ENCODE measurements around the gene YY1. TPM values are rescaled to one million over a fixed set of nuclear protein-coding genes. Genes with fewer than 3 reads are reported as not detected.

The YY1 gene
- total RNA-seq, 1 experiment from 2014 or later = 97.0 TPM

DNA sequence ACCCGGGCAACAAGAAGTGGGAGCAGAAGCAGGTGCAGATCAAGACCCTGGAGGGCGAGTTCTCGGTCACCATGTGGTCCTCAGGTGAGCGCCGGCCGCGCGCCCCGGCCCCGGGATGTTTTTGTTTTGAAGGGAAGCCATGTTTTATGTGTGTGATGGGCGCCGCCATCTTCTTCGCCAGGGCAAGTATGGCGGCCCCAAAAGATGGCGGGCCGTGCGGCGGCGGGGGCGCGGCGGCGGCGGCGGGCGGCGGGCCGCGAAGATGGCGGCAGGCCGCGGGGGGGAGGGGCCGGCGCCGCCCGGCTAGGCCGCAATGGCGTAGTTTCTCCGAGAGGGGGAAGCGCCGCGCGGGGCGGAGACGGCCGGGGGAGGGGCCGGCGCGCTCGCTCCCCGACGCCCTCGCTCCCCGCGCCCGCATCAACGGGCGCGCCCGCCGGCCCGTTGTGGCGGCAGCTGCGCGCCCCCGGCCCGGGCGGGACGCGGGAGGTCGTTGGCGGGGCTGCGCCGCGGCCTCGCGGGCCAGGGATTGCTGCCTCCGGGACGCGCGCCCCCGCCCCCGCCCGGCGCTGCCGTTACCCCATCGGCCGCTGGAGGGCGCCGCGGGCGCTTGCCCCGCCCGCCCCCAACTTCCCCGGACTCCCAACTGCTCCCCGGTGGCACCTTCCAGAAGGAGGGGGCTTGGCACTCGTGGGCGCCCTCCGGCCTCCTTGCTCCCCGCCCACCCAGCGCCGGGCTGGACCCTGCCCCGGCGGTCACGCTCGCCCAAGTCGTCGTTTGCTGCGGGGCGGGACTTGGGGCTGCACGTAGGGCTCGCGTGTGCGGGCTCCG is 1.1 kb downstream of the YY1 start:
- POLR2A ChIA-PET (ENCODE audit: low non-redundant PET) = no interaction called here
- no peak for TF ChIP-seq EZH2 (IDR thresholded peaks at IDR 0.05; ENCODE audit: borderline replicate concordance, low read depth, low read length, poor library complexity, severe bottlenecking)
- TF ChIP-seq, protein P1, sequence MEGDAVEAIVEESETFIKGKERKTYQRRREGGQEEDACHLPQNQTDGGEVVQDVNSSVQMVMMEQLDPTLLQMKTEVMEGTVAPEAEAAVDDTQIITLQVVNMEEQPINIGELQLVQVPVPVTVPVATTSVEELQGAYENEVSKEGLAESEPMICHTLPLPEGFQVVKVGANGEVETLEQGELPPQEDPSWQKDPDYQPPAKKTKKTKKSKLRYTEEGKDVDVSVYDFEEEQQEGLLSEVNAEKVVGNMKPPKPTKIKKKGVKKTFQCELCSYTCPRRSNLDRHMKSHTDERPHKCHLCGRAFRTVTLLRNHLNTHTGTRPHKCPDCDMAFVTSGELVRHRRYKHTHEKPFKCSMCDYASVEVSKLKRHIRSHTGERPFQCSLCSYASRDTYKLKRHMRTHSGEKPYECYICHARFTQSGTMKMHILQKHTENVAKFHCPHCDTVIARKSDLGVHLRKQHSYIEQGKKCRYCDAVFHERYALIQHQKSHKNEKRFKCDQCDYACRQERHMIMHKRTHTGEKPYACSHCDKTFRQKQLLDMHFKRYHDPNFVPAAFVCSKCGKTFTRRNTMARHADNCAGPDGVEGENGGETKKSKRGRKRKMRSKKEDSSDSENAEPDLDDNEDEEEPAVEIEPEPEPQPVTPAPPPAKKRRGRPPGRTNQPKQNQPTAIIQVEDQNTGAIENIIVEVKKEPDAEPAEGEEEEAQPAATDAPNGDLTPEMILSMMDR (conservative IDR thresholded peaks at IDR 0.05; ENCODE audit: low read depth, low read length) = peak; percentile 57
- peaks cover 21% of the 10 kb centered on the region for H3K4me1 ChIP-seq (ENCODE audit: insufficient read depth, low read length, poor library complexity, severe bottlenecking)
- no peaks in the 10 kb centered on the region for H3K27me3 ChIP-seq (replicated peaks; ENCODE audit: insufficient read depth, low read depth, low read length, poor library complexity)
- H3K36me3 ChIP-seq (ENCODE audit: insufficient read depth, low read length, poor library complexity, severe bottlenecking) = no peaks in the 10 kb centered on the region
- intact Hi-C loops (cut with micrococcal nuclease; ENCODE audit: unreplicated experiment) = no loop called here
- no peaks in the 10 kb centered on the region for H3K9me3 ChIP-seq (ENCODE audit: low read depth, low read length, poor library complexity, severe bottlenecking)
- peak overlapping the region; percentile 90 for H3K27ac ChIP-seq (ENCODE audit: low read depth, low read length, poor library complexity, severe bottlenecking)
- DNase-seq (ENCODE audit: low spot score) = peak; percentile 92
- no TSS peak for BruUV-seq (replicated peaks)
- peak overlapping the region; percentile 100 for H3K4me3 ChIP-seq (ENCODE audit: low read depth, low read length, poor library complexity, severe bottlenecking)
- CTCF ChIA-PET = interaction anchor here (0.8 kb wide), 1 partner anchor 47 kb away, joined by 3 read pairs; no protein-coding TSS in a partner anchor

DNA sequence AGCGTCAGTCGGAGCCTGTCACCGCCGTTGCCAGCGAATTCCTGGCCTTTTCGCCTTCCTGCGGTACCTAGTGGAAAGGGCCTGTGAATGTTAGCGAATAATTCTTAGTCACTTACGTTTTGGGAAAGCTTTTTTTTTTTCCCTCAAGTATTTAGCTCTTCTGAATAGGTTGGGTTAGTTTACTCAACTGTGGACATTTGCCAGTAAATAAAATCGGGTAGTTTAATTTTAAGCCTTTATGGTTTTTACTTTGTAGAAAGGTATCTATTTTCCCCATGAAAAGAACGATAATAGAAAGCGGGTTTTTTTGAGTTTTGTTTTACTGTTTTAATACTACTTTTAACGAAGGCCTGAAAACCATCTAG is 1.7 kb downstream of the YY1 start:
- DNase-seq (ENCODE audit: low spot score) = no peak
- Histone ChIP-seq H3K27me3 (replicated peaks; ENCODE audit: insufficient read depth, low read depth, low read length, poor library complexity) (no peaks in the 10 kb centered on the region), H3K27ac (ENCODE audit: low read depth, low read length, poor library complexity, severe bottlenecking) (peak overlapping the region; percentile 66), H3K9me3 (ENCODE audit: low read depth, low read length, poor library complexity, severe bottlenecking) (no peaks in the 10 kb centered on the region), H3K36me3 (ENCODE audit: insufficient read depth, low read length, poor library complexity, severe bottlenecking) (no peaks in the 10 kb centered on the region), H3K4me1 (ENCODE audit: insufficient read depth, low read length, poor library complexity, severe bottlenecking) (peaks cover 24% of the 10 kb centered on the region), H3K4me3 (ENCODE audit: low read depth, low read length, poor library complexity, severe bottlenecking) (peak overlapping the region; percentile 100)
- intact Hi-C loops (cut with micrococcal nuclease; ENCODE audit: unreplicated experiment) = no loop called here
- TF ChIP-seq, protein P1 (conservative IDR thresholded peaks at IDR 0.05; ENCODE audit: low read depth, low read length) = no peak; the same call in 1 of the 2 replicates
- no peak for TF ChIP-seq EZH2 (IDR thresholded peaks at IDR 0.05; ENCODE audit: borderline replicate concordance, low read depth, low read length, poor library complexity, severe bottlenecking)
- BruUV-seq (replicated peaks) = no TSS peak
- ChIA-PET CTCF (interaction anchor here (0.8 kb wide), 1 partner anchor 48 kb away, joined by 3 read pairs; no protein-coding TSS in a partner anchor), POLR2A (ENCODE audit: low non-redundant PET) (no interaction called here)

DNA sequence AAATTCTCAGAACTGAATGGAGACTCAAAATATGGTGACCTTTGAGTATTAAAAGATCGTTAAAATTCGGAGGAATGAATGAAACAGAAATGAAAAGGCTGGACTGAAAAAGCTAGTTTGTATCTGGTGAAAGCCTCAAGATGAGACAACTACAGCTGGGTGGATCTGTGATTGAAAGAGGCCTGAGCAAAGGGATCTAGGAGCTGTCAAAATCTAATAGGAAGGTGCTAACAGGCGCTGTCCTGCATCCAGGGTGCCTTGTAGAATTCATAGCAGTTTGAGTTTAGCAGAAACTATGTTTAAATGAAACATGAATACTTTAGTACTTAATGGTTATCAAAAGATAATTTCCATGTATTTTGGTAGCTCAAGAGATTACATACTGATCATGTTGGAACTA is 2.3 kb downstream of the YY1 start:
- H3K27ac ChIP-seq (ENCODE audit: low read depth, low read length, poor library complexity, severe bottlenecking) = peak overlapping the region; percentile 66
- no peaks in the 10 kb centered on the region for H3K27me3 ChIP-seq (replicated peaks; ENCODE audit: insufficient read depth, low read depth, low read length, poor library complexity)
- BruUV-seq (replicated peaks) = no TSS peak
- H3K36me3 ChIP-seq (ENCODE audit: insufficient read depth, low read length, poor library complexity, severe bottlenecking) = no peaks in the 10 kb centered on the region
- CTCF ChIA-PET = interaction anchor here (0.8 kb wide), 1 partner anchor 48 kb away, joined by 3 read pairs; no protein-coding TSS in a partner anchor
- POLR2A ChIA-PET (ENCODE audit: low non-redundant PET) = no interaction called here
- H3K4me1 ChIP-seq (ENCODE audit: insufficient read depth, low read length, poor library complexity, severe bottlenecking) = peaks cover 30% of the 10 kb centered on the region
- H3K4me3 ChIP-seq (ENCODE audit: low read depth, low read length, poor library complexity, severe bottlenecking) = peak overlapping the region; percentile 100
- intact Hi-C loops (cut with micrococcal nuclease; ENCODE audit: unreplicated experiment) = no loop called here
- no peak for DNase-seq (ENCODE audit: low spot score)
- TF ChIP-seq, protein P1 (conservative IDR thresholded peaks at IDR 0.05; ENCODE audit: low read depth, low read length) = no peak
- TF ChIP-seq EZH2 (IDR thresholded peaks at IDR 0.05; ENCODE audit: borderline replicate concordance, low read depth, low read length, poor library complexity, severe bottlenecking) = no peak
- H3K9me3 ChIP-seq (ENCODE audit: low read depth, low read length, poor library complexity, severe bottlenecking) = no peaks in the 10 kb centered on the region
